PC-3 (cell line): ENCODE results near the gene TNS3.

Experiments
- CTCF ChIP-seq: fragments of 300-600 bp; sonication (generic); conservative IDR thresholded peaks from 2 replicates; pipeline ENCODE4 v1.5.1; 2017; ENCODE audit warnings: antibody characterized with exemption, low read depth, mild to moderate bottlenecking, low read length
- EZH2 ChIP-seq: fragments of 300-600 bp; sonication (generic); IDR thresholded peaks from one replicate; pipeline ENCODE4 v1.6.1; 2017; ENCODE audit warnings: antibody characterized with exemption, mild to moderate bottlenecking, low read length; ENCODE audit not compliant: unreplicated experiment
- EZH2phosphoT487 ChIP-seq: fragments of 300-600 bp; sonication (generic); IDR thresholded peaks from 2 replicates; pipeline ENCODE4 v1.6.1; 2018; ENCODE audit warnings: mild to moderate bottlenecking, antibody characterized with exemption, low read length, borderline replicate concordance

- no peak for TF ChIP-seq EZH2
- no peak for TF ChIP-seq CTCF
- no peak for TF ChIP-seq EZH2phosphoT487
These were observed 212.2 kb downstream of the TNS3 start for GRCh38 chr7:47369736-47370135.
